NT2/D1 (cell line): ENCODE results near the gene CTNS.

Experiments used
- DNase-seq: peaks from one replicate; pipeline ENCODE4 v3.0.0-alpha.2; 2011; ENCODE audit warnings: low read depth, low spot score
- H3K27me3 ChIP-seq: 2 replicates; pipeline ENCODE4 v1.6.0; 2011; ENCODE audit warnings: mild to moderate bottlenecking; ENCODE audit not compliant: insufficient read length, insufficient read depth
- H3K36me3 ChIP-seq: 2 replicates; pipeline ENCODE4 v1.6.1; 2011; ENCODE audit warnings: mild to moderate bottlenecking, low read length, mixed read lengths; ENCODE audit not compliant: insufficient read depth, insufficient read length
- H3K4me1 ChIP-seq: 2 replicates; pipeline ENCODE4 v1.5.1; 2011; ENCODE audit not compliant: insufficient read depth, insufficient read length
- H3K4me3 ChIP-seq: 2 replicates; pipeline ENCODE4 v1.5.1; 2011; ENCODE audit warnings: low read depth; ENCODE audit not compliant: insufficient read length
- H3K9ac ChIP-seq: 2 replicates; pipeline ENCODE4 v1.6.0; 2011; ENCODE audit warnings: low read depth; ENCODE audit not compliant: insufficient read length
- H3K9me3 ChIP-seq: 2 replicates; pipeline ENCODE4 v1.5.1; 2011; ENCODE audit warnings: mild to moderate bottlenecking, low read length; ENCODE audit not compliant: insufficient read depth
- SUZ12 ChIP-seq: IDR thresholded peaks from 2 replicates; pipeline ENCODE4 v1.6.1; 2011; ENCODE audit not compliant: insufficient read length, insufficient read depth; ENCODE audit errors: extremely low read depth
- YY1 ChIP-seq: IDR thresholded peaks from 2 replicates; pipeline ENCODE4 v1.6.1; 2011; ENCODE audit not compliant: insufficient read length, insufficient read depth
- ZNF274 ChIP-seq: IDR thresholded peaks from 2 replicates; pipeline ENCODE4 v1.6.1; 2011; ENCODE audit warnings: mild to moderate bottlenecking, low read depth, low read length

The CTNS gene

DNA sequence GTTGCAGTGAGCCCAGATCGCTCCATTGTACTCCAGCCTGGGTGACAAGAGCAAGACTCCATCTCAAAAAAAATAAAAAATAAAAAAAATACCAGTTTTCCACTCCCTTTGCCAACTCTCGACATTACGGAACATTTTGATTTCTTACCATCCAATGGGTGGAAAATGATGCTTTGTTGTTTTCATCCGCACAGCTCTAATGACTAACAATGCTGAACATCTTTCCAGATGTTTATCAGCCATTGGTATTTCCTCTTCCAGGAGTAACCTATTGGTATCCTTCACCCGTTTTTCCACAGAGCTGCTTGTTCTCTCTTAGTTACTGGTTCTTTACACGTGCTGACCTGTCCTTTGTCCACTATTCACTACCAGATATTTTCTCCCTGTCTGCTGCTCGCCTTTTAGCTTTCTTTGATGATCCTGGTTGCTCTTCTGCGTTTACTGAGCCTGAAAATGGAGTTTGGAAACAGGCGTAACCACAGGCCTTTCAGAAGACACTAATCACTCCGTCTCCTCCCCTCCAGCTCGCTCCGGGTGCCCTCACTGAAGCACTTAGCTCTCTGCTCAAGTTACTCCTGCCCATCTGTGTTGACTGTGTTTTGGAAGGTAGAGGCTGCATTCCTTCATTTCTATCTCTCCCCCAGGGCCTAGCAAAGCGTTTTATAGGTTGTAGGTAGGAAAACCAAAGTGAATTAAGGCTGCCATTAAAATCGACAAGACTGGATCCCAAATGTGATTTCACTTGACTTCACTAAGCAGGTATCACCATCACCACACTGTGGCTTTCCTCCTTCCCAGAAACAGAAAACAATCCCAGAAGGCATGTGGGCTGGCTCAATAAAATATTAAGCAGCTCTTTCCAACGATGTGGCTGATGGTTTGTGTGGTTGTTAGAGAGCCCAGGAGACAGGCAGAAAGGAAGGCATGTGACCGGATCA, 9.5 kb upstream of the CTNS start:
- Histone ChIP-seq H3K36me3 (peaks cover 58% of the 10 kb centered on the region), H3K4me1 (peaks cover 5% of the 10 kb centered on the region), H3K27me3 (no peaks in the 10 kb centered on the region), H3K4me3 (no peak overlapping the region), H3K9ac (no peak overlapping the region), H3K9me3 (no peaks in the 10 kb centered on the region)
- DNase-seq: no peak
- no peak for TF ChIP-seq ZNF274
- TF ChIP-seq SUZ12: no peak
- no peak for TF ChIP-seq YY1

DNA sequence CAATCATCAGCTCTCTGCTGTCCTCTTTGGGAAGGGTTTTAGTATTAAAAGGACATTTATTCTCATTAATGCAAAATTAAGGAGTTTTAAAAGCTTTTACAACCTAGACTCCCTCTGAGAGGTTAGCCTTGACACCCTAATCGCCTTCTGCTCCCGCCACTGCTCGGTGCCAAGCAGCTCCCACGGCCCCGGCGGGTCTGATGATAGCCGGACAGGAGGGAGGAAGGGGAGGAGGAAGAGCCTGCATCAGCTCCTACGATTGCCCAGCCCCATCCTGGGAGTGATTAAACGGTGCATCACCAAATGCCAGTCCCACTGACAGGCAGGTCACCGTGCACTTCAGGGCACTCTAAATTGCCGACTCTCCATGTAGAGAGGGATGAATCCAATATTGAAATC, 8.8 kb upstream of the CTNS start:
- TF ChIP-seq ZNF274: no peak
- TF ChIP-seq SUZ12: no peak
- TF ChIP-seq YY1: no peak
- peaks cover 5% of the 10 kb centered on the region for H3K4me1 ChIP-seq
- no peak overlapping the region for H3K4me3 ChIP-seq
- no peak overlapping the region for H3K9ac ChIP-seq
- peaks cover 60% of the 10 kb centered on the region for H3K36me3 ChIP-seq
- no peak for DNase-seq
- H3K27me3 ChIP-seq: no peaks in the 10 kb centered on the region
- no peaks in the 10 kb centered on the region for H3K9me3 ChIP-seq

DNA sequence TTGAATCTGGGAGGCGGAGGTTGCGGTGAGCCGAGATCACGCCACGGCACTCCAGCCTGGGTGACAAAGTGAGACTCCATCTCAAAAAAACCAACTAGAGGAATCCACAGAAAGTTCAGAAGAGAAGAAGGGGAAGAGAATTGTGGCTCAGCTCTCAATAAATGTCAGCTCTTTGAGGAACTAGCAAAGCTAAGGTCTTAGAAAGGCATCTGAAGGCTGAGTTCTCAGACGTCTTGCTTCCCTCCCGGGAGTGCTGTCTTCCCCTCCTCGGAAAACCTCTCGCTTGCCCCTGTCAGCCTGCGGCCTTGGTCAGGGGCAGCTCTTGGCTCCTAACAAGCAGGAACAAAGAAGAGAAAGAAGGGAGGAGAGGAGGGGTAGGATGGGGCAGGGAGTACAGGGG, 5.8 kb upstream of the CTNS start:
- no peaks in the 10 kb centered on the region for H3K9me3 ChIP-seq
- H3K36me3 ChIP-seq: peaks cover 40% of the 10 kb centered on the region
- TF ChIP-seq SUZ12: no peak
- TF ChIP-seq ZNF274: no peak
- no peak for TF ChIP-seq YY1
- DNase-seq: no peak
- no peak overlapping the region for H3K4me3 ChIP-seq
- no peak overlapping the region for H3K9ac ChIP-seq
- peaks cover 8% of the 10 kb centered on the region for H3K4me1 ChIP-seq
- H3K27me3 ChIP-seq: no peaks in the 10 kb centered on the region

DNA sequence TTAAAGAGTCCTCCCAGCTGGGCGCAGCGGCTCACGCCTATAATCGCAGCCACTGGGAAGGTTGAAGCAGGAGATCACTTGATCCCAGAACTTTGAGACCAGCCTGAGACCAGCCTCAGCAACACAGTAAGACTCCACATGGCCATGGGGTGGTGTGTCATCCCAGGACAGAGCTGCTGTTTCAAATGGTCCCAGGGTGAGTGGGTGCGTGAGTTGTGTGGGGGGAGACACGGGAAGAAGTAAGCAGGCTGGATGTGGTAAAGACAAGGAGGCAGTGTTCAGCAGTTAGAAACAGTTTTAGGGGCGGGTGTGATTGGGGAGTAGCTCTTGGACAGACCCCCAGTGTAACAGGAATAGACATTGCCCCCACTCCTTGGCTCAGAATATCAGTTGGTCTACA, 4.3 kb upstream of the CTNS start:
- Histone ChIP-seq H3K4me1 (peaks cover 8% of the 10 kb centered on the region), H3K27me3 (no peaks in the 10 kb centered on the region), H3K9me3 (no peaks in the 10 kb centered on the region), H3K4me3 (no peak overlapping the region), H3K9ac (no peak overlapping the region), H3K36me3 (peaks cover 35% of the 10 kb centered on the region)
- TF ChIP-seq YY1 (no peak), ZNF274 (no peak), SUZ12 (no peak)
- DNase-seq: no peak

DNA sequence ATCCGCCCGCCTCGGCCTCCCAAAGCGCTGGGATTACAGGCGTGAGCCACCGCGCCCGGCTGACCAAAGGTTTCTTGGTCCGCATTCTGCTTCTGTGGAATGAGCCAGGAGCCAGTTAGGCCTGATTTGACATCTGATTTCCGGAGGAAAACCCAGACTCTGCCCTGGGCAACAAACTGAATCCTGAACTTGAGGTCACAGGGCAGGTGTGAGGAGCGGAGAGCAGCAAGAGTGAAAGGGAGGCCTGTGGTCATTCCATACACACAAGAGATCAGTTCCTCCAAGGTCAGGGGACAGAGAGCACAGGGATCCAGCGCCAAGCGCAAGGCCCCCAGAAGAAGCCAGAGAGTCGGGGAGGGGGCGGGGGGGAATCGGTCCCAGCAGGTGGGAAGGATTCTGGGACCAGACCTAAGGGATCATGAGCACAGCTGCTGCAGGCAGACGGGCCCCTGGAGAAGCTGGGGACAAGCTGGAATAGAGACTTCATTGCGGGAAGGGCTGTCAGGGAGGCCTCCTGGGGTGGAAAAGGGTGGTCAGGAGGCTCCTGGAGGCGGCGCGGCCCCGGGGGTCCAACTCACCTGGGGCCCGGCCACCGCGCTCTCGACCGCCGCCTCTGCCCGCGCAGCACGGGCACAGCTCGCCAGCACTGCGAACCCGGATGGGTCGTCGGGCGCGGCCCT, 946 bp upstream of the CTNS start:
- Histone ChIP-seq H3K36me3 (peaks cover 30% of the 10 kb centered on the region), H3K9ac (peak overlapping the region; percentile 97), H3K4me1 (peaks cover 7% of the 10 kb centered on the region), H3K27me3 (no peaks in the 10 kb centered on the region), H3K9me3 (no peaks in the 10 kb centered on the region), H3K4me3 (peak overlapping the region; percentile 88)
- no peak for DNase-seq
- no peak for TF ChIP-seq ZNF274
- TF ChIP-seq SUZ12: no peak
- no peak for TF ChIP-seq YY1

DNA sequence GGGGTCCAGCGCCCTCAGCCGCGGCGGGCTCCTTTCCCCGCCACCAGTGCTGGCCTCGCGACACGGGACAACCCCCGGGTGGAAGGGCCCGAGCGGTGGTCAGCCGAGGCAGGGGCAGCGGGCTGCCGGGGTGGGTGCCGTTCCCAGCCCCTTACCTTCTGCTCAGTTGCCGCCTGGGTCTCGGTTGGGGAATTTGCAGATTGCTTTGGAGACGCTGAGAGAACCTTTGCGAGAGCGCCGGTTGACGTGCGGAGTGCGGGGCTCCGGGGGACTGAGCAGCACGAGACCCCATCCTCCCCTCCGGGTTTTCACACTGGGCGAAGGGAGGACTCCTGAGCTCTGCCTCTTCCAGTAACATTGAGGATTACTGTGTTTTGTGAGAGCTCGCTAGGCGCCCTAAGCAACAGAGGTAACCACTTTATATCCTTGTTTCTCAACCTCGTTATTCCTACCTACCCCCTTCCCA, 381 bp downstream of the CTNS start:
- Histone ChIP-seq H3K9me3 (no peaks in the 10 kb centered on the region), H3K4me3 (peak overlapping the region; percentile 88), H3K36me3 (peaks cover 37% of the 10 kb centered on the region), H3K27me3 (no peaks in the 10 kb centered on the region), H3K4me1 (peaks cover 10% of the 10 kb centered on the region), H3K9ac (peak overlapping the region; percentile 86)
- TF ChIP-seq YY1 (no peak), SUZ12 (no peak), ZNF274 (no peak)
- no peak for DNase-seq
